Endothelial cell (in vitro differentiated cells): ENCODE measurements around the gene CNBP. TPM values are rescaled to one million over a fixed set of nuclear protein-coding genes. Genes with fewer than 3 reads are reported as not detected.
"Not testable (repeated sequence)": the region's sequence is repeated elsewhere in the genome, so short reads cannot be mapped to it uniquely, and the experiment has no call there.

Experiments
- DNase-seq: peaks from one replicate; pipeline ENCODE4 v3.0.0; 2021; ENCODE audit warnings: low spot score
- H3K27ac Mint-ChIP-seq: one replicate; pipeline ENCODE4 v1.8.0; 2021; ENCODE audit warnings: mixed read lengths, inconsistent platforms; ENCODE audit not compliant: unreplicated experiment
- H3K27me3 Mint-ChIP-seq: one replicate; pipeline ENCODE4 v1.8.0; 2021; ENCODE audit warnings: mild to moderate bottlenecking, moderate library complexity, mixed read lengths, inconsistent platforms; ENCODE audit not compliant: unreplicated experiment
- H3K36me3 Mint-ChIP-seq: one replicate; pipeline ENCODE4 v1.8.0; 2021; ENCODE audit warnings: mild to moderate bottlenecking, low read depth, mixed read lengths, inconsistent platforms; ENCODE audit not compliant: unreplicated experiment
- H3K4me1 Mint-ChIP-seq: one replicate; pipeline ENCODE4 v1.8.0; 2021; ENCODE audit warnings: mild to moderate bottlenecking, mixed read lengths, inconsistent platforms; ENCODE audit not compliant: unreplicated experiment
- H3K4me3 Mint-ChIP-seq: one replicate; pipeline ENCODE4 v1.8.0; 2021; ENCODE audit warnings: mild to moderate bottlenecking, mixed read lengths, inconsistent platforms; ENCODE audit not compliant: unreplicated experiment
- H3K9me3 Mint-ChIP-seq: one replicate; pipeline ENCODE4 v1.8.0; 2021; ENCODE audit warnings: mixed read lengths, inconsistent platforms; ENCODE audit not compliant: unreplicated experiment
- total RNA-seq: library from RNA; stranded (reverse); fragmentation: NEBNext Ultra II Directional; extraction: Animal tissue kit (Norgen Biotek cat#: 25700); gene quantifications from one replicate; pipeline ENCODE4 v1.2.1, GENCODE V29; 2021; ENCODE audit not compliant: unreplicated experiment
- TF ChIP-seq, protein P1 (sequence below): fragments of 200-600 bp; sonication (generic); IDR thresholded peaks from one replicate; pipeline ENCODE4 v1.5.0; 2021; ENCODE audit warnings: antibody characterized with exemption; ENCODE audit not compliant: unreplicated experiment

CNBP gene
- total RNA-seq, 1 donor from 2014 or later: 192 TPM

- Mint-ChIP-seq H3K4me1 (peaks cover 19% of the 10 kb centered on the region), H3K27ac (peak overlapping the region; percentile 11), H3K27me3 (no peaks in the 10 kb centered on the region), H3K9me3 (no peaks in the 10 kb centered on the region), H3K4me3 (no peak overlapping the region), H3K36me3 (no peaks in the 10 kb centered on the region)
- TF ChIP-seq, protein P1, sequence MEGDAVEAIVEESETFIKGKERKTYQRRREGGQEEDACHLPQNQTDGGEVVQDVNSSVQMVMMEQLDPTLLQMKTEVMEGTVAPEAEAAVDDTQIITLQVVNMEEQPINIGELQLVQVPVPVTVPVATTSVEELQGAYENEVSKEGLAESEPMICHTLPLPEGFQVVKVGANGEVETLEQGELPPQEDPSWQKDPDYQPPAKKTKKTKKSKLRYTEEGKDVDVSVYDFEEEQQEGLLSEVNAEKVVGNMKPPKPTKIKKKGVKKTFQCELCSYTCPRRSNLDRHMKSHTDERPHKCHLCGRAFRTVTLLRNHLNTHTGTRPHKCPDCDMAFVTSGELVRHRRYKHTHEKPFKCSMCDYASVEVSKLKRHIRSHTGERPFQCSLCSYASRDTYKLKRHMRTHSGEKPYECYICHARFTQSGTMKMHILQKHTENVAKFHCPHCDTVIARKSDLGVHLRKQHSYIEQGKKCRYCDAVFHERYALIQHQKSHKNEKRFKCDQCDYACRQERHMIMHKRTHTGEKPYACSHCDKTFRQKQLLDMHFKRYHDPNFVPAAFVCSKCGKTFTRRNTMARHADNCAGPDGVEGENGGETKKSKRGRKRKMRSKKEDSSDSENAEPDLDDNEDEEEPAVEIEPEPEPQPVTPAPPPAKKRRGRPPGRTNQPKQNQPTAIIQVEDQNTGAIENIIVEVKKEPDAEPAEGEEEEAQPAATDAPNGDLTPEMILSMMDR: no peak
- no peak for DNase-seq
Measured at GRCh38 chr3:129197321-129197720, 13.6 kb upstream of the CNBP start.

- DNase-seq: no peak
- H3K4me3 Mint-ChIP-seq: no peak overlapping the region
- peak overlapping the region; percentile 11 for H3K27ac Mint-ChIP-seq
- H3K36me3 Mint-ChIP-seq: no peaks in the 10 kb centered on the region
- TF ChIP-seq, protein P1: no peak
- H3K27me3 Mint-ChIP-seq: no peaks in the 10 kb centered on the region
- H3K9me3 Mint-ChIP-seq: no peaks in the 10 kb centered on the region
- peaks cover 19% of the 10 kb centered on the region for H3K4me1 Mint-ChIP-seq
Measured at GRCh38 chr3:129196601-129197000, 12.9 kb upstream of the CNBP start.

DNA sequence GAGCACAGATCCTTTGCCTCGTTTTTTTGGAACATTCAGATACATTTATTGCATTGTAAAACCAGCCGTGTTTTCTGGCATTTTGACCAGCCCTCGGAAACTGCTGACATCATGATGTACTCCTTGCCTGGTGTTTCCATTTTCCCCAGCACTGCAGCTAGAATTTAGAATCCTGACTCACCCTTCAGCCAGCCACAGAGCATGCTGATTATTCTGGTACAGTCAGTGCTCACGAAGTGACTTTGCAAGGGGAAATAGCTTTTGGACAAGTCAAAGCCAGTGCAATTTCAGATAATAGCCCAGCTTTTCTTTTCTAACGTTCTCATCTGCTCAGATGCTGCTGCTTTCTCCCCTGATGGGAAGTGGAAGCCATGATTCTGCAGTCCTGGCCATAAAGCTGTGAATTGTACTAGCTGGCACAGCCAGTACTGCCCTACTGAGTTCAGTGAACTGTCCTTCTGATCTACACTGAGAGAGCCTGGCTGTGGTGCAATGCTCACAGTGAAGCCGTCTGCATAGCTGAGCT is 12.1 kb upstream of the CNBP start:
- no peaks in the 10 kb centered on the region for H3K36me3 Mint-ChIP-seq
- TF ChIP-seq, protein P1: no peak
- H3K27me3 Mint-ChIP-seq: no peaks in the 10 kb centered on the region
- H3K4me1 Mint-ChIP-seq: peaks cover 19% of the 10 kb centered on the region
- no peak for DNase-seq
- no peaks in the 10 kb centered on the region for H3K9me3 Mint-ChIP-seq
- H3K27ac Mint-ChIP-seq: no peak overlapping the region
- H3K4me3 Mint-ChIP-seq: no peak overlapping the region

DNA sequence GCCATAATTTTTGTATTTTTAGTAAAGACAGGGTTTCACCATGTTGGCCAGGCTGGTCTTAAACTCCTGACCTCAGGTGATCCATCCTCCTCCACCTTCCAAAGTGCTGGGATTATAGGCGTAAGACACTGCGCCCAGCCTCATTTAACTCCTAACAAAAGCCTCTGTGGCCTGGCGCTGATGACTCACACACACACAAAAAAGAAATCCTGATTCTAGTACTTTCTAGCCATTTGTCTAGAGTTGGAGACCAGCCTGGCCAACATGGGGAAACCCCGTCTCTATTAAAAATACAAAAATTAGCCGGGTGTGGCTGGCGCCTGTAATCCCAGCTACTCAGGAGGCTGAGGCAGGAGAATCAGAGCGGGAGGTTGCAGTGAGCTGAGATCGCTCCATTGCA is 6.1 kb upstream of the CNBP start:
- H3K9me3 Mint-ChIP-seq, H3K36me3 Mint-ChIP-seq, H3K27me3 Mint-ChIP-seq, H3K27ac Mint-ChIP-seq, H3K4me3 Mint-ChIP-seq, H3K4me1 Mint-ChIP-seq, DNase-seq: not testable (repeated sequence)

GRCh38 chr3:129187857-129188256 is 4.2 kb upstream of the CNBP start:
- H3K36me3 Mint-ChIP-seq: peaks cover 3% of the 10 kb centered on the region
- no peak overlapping the region for H3K27ac Mint-ChIP-seq
- H3K4me3 Mint-ChIP-seq: no peak overlapping the region
- no peaks in the 10 kb centered on the region for H3K9me3 Mint-ChIP-seq
- peaks cover 3% of the 10 kb centered on the region for H3K4me1 Mint-ChIP-seq
- TF ChIP-seq, protein P1: no peak
- no peak for DNase-seq
- peaks cover 3% of the 10 kb centered on the region for H3K27me3 Mint-ChIP-seq
